Naive B cell (primary cell): ENCODE results near the gene MKLN1. TPM values are rescaled to one million over a fixed set of nuclear protein-coding genes. Genes with fewer than 3 reads are reported as not detected.

Experiments
- ATAC-seq, 2 donors: fragments of 150-1000 bp; cut with Tn5 transposase; 2 replicates each; pipeline ENCODE4 v1.10.0; 2021; ENCODE audit warnings: low read depth in 2 of 2, mild to moderate bottlenecking in 2 of 2, moderate library complexity in 2 of 2
- DNase-seq: peaks from one replicate; pipeline ENCODE4 v3.0.0; 2022
- H3K27ac Mint-ChIP-seq, 6 donors: one replicate each; pipeline ENCODE4 v1.8.0; 2020 to 2022; ENCODE audit warnings: mild to moderate bottlenecking in 6 of 6, mixed read lengths in 6 of 6, moderate library complexity in 5 of 6, inconsistent platforms in 2 of 6
- H3K27me3 Mint-ChIP-seq, 3 donors: one replicate each; pipeline ENCODE4 v1.8.0; 2021 to 2022; ENCODE audit warnings: mixed read lengths in 3 of 3, mild to moderate bottlenecking in 1 of 3
- H3K36me3 Mint-ChIP-seq, 2 donors: one replicate each; pipeline ENCODE4 v1.8.0; 2020 to 2022; ENCODE audit warnings: mixed read lengths in 2 of 2, inconsistent platforms in 1 of 2, mild to moderate bottlenecking in 1 of 2
- H3K4me1 Mint-ChIP-seq, 3 donors: one replicate each; pipeline ENCODE4 v1.8.0; 2020 to 2022; ENCODE audit warnings: mixed read lengths in 3 of 3, inconsistent platforms in 1 of 3, mild to moderate bottlenecking in 1 of 3, moderate library complexity in 1 of 3
- H3K4me3 Mint-ChIP-seq, 8 donors: one replicate each; pipeline ENCODE4 v1.8.0; 2020 to 2022; ENCODE audit warnings: mild to moderate bottlenecking in 8 of 8, mixed read lengths in 8 of 8, moderate library complexity in 8 of 8, inconsistent platforms in 2 of 8
- H3K9me3 Mint-ChIP-seq, 7 donors: one replicate each; pipeline ENCODE4 v1.8.0; 2020 to 2022; ENCODE audit warnings: mixed read lengths in 7 of 7, mild to moderate bottlenecking in 5 of 7, inconsistent platforms in 2 of 7, moderate library complexity in 1 of 7
- polyA plus RNA-seq, 6 donors: library from polyadenylated mRNA; unstranded; fragments of 300-500 nt; fragmentation: Illumina TruSeq; gene quantifications; one replicate each; pipeline ENCODE4 v1.2.3, GENCODE V29; 2021; ENCODE audit warnings: low read depth in 6 of 6

MKLN1 gene
- polyA plus RNA-seq, 6 donors from 2014 or later, result 19.6 to 39.8 (median 26.0) TPM

DNA sequence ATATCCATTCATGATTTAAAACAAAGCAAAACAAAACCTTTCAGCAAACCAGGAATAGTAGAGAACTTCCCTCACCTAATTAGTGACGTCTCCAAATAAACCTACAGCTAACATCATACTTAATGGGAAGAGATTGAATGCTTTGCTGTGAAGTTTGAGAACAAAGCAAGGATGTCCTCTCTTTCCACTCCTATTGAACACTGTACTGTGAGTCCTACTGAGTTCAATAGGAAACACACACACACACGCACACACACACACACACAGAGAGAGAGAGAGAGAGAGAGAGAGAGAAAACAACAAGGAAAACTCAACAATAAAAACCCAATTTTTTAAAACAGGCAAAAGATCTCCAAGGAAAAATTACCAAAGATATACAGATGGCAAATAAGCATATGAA lies 196.4 kb downstream of the MKLN1 start:
- H3K27ac Mint-ChIP-seq, result no peak overlapping the region
- no peak for ATAC-seq
- peaks cover 12 to 22% (median 15%) of the 10 kb centered on the region in 3 donors for H3K4me1 Mint-ChIP-seq
- no peak for DNase-seq
- H3K36me3 Mint-ChIP-seq, result no peaks in the 10 kb centered on the region
- no peak overlapping the region for H3K4me3 Mint-ChIP-seq
- H3K9me3 Mint-ChIP-seq, result no peaks in the 10 kb centered on the region
- peaks cover 0 to 9% (median 0%) of the 10 kb centered on the region in 3 donors for H3K27me3 Mint-ChIP-seq

DNA sequence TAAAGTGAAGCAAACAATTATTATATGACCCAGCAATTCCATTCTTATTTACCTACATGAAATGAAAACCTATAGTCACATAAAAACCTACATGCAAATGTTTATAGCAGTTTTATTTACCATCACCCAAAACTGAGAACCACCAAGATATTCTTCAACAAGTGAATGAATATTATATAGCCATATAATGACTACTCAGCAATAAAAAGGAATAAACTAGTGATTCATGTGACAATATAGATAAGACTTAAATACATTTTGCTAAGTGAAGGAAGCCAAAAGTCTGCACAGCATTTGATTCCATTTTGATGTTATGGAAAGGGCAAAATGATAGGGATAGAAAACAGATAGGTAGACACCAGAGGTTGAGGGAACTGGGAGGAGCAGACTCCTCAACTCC lies 197.0 kb downstream of the MKLN1 start:
- no peak overlapping the region for H3K27ac Mint-ChIP-seq
- no peak for DNase-seq
- H3K27me3 Mint-ChIP-seq, result peaks cover 0 to 10% (median 0%) of the 10 kb centered on the region in 3 donors
- H3K4me3 Mint-ChIP-seq, result no peak overlapping the region
- no peak for ATAC-seq
- H3K9me3 Mint-ChIP-seq, result no peaks in the 10 kb centered on the region
- H3K4me1 Mint-ChIP-seq, result peaks cover 12 to 22% (median 15%) of the 10 kb centered on the region in 3 donors
- H3K36me3 Mint-ChIP-seq, result no peaks in the 10 kb centered on the region

DNA sequence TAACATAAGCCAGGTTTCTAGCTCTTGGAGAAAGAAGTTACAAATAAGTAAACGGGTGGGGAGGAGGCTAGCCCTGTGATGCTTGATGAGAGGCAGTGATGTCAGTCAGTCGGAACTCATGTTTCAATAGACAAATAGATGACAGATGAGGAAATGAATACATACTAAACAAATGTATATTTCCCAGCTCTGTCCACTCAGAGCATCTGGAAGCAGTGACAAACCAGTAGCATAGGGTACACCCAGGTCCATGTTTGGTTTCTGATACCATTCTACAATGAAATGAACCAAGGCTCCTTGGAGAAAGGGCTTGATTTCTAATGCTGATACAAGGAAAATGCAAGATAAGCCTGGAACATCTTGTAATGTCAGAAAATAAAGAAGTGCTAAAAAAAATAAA lies 198.1 kb downstream of the MKLN1 start:
- no peak for DNase-seq
- Mint-ChIP-seq H3K36me3 (no peaks in the 10 kb centered on the region), H3K27me3 (peaks cover 0 to 10% (median 0%) of the 10 kb centered on the region in 3 donors), H3K4me1 (peaks cover 12 to 22% (median 15%) of the 10 kb centered on the region in 3 donors), H3K9me3 (no peaks in the 10 kb centered on the region), H3K27ac (peak overlapping the region in 1 of 6 donors; percentile 70), H3K4me3 (no peak overlapping the region)
- ATAC-seq, result no peak

DNA sequence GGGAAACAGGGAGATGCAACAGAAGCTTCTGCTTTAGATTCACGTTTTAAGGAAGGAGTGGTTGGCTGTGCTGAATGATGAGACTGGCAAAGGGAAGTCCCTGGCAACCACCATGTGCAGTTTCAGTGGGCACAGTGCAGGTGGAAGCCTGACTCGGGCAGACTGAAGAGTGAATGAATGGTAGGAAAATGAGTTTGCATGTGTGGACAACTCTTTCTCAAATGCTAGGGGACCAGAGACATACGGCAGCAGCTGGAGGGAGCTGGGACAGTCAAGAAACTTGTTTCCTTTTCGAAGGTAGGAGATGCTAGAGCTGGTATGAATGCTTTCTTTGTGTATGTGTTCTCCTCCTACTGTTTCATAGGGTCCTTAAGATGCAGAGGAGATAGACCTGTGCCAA lies 199.8 kb downstream of the MKLN1 start:
- Mint-ChIP-seq H3K4me1 (peaks cover 10 to 13% (median 11%) of the 10 kb centered on the region in 3 donors), H3K36me3 (no peaks in the 10 kb centered on the region), H3K27me3 (peaks cover 0 to 10% (median 0%) of the 10 kb centered on the region in 3 donors), H3K9me3 (no peaks in the 10 kb centered on the region), H3K27ac (no peak overlapping the region), H3K4me3 (no peak overlapping the region)
- DNase-seq, result no peak
- ATAC-seq, result peak; percentile 56 to 70

DNA sequence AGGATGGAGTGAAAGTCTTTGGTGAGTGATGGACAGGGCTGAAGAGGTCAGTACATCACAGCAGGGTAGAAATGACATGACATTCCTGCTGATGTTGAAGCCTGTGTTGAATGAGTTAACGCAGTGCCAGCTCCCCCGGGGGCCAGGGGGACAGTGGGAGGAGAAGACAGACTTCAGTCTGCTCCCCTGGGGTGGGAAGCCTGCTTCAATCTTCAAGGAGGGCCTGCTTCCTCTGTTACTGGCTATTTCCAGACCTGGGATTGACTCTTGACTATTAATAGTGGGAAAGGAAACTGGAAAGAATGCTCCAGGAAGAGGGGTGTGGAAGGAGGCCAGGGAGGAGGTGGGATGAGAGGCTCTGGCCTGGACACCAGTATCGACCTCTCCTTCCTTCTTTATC lies 201.5 kb downstream of the MKLN1 start:
- H3K36me3 Mint-ChIP-seq, result no peaks in the 10 kb centered on the region
- DNase-seq (no peak), ATAC-seq (no peak)
- no peak overlapping the region for H3K4me3 Mint-ChIP-seq
- H3K27ac Mint-ChIP-seq, result no peak overlapping the region
- peaks cover 0 to 10% (median 0%) of the 10 kb centered on the region in 3 donors for H3K27me3 Mint-ChIP-seq
- peaks cover 3 to 7% (median 6%) of the 10 kb centered on the region in 3 donors for H3K4me1 Mint-ChIP-seq
- no peaks in the 10 kb centered on the region for H3K9me3 Mint-ChIP-seq

DNA sequence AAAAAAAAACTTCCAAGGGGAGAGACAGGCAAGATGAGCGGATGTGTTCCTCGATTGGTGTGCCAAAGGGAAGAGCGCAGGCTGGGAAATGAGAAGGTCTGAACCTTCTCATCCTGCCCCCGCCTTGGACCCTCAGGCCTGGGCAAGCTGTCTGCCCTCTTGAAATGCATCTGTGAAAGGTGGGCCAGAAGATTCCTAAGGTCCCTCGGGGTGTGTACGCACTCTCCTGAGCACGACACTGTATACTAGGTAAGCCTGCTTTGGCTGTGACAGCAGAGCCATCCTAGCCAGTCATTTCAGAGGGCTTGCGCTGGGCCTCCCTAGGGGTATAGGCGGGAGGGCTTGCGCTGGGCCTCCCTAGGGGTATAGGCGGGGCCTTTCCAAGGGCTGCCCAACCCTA lies 201.9 kb downstream of the MKLN1 start:
- no peaks in the 10 kb centered on the region for H3K36me3 Mint-ChIP-seq
- H3K27ac Mint-ChIP-seq, result no peak overlapping the region
- no peak for DNase-seq
- no peak overlapping the region for H3K4me3 Mint-ChIP-seq
- peaks cover 3 to 7% (median 6%) of the 10 kb centered on the region in 3 donors for H3K4me1 Mint-ChIP-seq
- H3K27me3 Mint-ChIP-seq, result peaks cover 0 to 10% (median 0%) of the 10 kb centered on the region in 3 donors
- no peak for ATAC-seq
- H3K9me3 Mint-ChIP-seq, result no peaks in the 10 kb centered on the region

DNA sequence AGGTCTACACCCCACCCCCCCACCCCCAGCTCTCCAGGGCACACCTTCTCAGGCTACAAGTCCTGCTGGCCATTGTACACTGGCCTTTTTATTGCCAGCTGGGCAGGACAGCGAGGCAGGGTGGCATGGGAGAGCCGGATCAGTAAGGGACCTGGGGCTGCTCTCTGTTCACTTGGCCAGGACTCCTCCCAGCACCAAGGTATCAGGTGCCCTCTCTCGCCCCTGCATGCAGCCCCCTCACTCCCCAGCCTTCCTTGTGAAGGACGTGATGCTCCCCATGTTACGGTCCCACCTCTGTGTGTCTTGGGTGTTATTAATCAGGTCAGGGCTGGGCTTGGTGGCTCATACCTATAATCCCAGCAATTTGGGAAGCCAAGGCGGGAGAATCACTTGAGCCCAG lies 202.5 kb downstream of the MKLN1 start:
- H3K27ac Mint-ChIP-seq, result no peak overlapping the region
- no peak overlapping the region for H3K4me3 Mint-ChIP-seq
- no peaks in the 10 kb centered on the region for H3K9me3 Mint-ChIP-seq
- peaks cover 0 to 10% (median 0%) of the 10 kb centered on the region in 3 donors for H3K27me3 Mint-ChIP-seq
- H3K4me1 Mint-ChIP-seq, result peaks cover 3 to 7% (median 6%) of the 10 kb centered on the region in 3 donors
- H3K36me3 Mint-ChIP-seq, result no peaks in the 10 kb centered on the region
- no peak for DNase-seq
- ATAC-seq, result no peak

DNA sequence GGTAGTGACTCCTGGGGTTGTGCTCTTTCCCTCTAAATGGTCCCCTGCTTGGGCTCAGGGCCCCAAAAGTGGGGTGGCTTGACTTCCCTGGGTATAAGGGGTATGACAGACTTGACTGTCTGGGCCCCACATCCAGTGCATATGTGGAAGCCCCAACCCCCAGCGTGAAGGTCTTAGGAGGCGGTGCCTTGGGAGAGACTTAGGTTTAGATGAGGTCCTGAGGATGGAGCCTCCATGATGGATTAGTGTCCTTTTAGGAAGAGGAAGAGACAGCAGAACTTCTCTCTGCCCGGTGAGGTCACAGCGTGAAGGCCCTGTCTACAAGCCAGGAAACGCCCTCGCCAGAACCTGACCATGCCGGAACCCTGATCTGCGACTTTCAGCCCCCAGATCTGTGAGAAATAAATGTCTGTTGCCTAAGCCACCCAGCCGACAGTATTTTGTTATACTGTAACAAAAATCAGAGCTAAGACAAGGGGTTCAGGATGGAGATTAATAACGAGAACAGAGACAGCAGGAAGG lies 205.0 kb downstream of the MKLN1 start:
- Mint-ChIP-seq H3K4me1 (peaks cover 0 to under 1% (median 0%) of the 10 kb centered on the region in 3 donors), H3K9me3 (no peaks in the 10 kb centered on the region), H3K27me3 (peaks cover 0 to 10% (median 0%) of the 10 kb centered on the region in 3 donors), H3K4me3 (no peak overlapping the region), H3K27ac (no peak overlapping the region), H3K36me3 (no peaks in the 10 kb centered on the region)
- ATAC-seq (no peak), DNase-seq (no peak)

DNA sequence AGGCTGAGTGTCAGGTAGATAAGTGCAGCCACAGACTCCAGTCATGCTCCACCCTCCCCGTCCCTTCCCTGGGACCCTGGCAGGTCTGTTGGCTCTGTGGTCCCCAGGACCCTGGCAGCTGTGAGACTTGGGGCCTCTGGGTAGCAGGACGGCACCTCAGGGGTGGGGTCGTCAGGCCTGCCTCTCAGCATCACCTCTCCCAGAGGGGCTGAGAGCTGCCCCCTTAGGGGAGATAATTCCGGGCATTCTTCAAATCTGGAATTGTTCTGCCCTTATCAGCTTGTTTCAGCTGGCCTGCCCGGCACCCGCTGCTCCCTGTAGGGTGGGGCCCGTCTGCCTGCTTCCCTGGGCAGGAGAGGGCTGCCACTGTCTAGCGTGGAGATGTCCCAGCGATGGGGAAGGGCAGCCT lies 205.5 kb downstream of the MKLN1 start:
- Mint-ChIP-seq H3K9me3 (no peaks in the 10 kb centered on the region), H3K27me3 (peaks cover 0 to 10% (median 0%) of the 10 kb centered on the region in 3 donors)
- no peak for ATAC-seq

DNA sequence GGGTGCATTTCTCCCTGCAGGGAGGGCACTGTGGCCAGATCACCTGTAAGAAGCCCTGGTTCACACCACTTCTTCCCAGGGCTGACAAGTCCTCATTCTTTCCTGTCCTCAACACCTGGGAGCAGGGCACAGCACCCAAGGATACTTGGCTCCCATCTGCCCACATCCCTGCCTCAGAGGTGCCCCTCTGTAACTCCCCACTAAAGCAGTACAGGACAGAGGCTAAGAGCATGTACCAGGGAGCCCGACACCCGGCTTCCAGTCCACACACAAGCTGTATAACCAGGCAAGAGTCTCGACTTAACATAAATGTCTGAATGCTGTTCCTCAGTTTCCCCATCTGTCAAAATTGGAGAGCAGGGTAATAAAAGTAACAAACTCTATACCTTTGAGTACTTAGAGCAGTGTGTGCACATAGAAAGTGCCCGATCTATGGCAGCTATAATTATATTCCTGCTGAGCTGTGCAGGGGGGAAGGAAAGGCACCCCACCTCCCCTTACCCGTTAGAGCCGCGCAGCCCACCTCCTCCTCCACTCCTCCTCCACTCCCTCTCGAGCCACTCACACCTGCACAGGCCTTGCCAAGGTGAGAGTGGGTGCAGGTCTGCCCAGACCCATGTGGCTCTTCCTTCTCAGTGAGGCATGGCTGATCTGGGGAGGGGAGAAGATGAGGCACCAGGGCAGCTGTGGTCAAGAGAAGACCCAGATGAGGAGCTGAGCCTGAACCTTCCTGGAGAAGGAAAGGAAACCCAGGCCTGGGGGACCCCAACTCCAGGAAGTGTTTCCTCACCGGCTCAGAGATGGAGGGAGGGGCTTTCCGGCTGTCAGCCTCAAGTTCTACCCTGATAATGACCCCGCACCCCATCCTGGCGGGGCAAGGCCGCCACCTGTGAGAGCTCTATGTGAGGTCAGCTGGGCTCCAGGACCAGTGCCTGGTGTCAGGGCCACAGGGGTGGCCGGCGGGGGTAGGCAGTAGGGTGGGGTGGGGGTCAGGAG lies 206.2 kb downstream of the MKLN1 start:
- Mint-ChIP-seq H3K27ac (no peak overlapping the region), H3K36me3 (no peaks in the 10 kb centered on the region)
- no peak for DNase-seq

More for the DNA sequence above, 205.5 kb downstream of the MKLN1 start:
- DNase-seq, result no peak
- H3K36me3 Mint-ChIP-seq, result no peaks in the 10 kb centered on the region
- no peaks in the 10 kb centered on the region for H3K4me1 Mint-ChIP-seq
- no peak overlapping the region for H3K4me3 Mint-ChIP-seq
- no peak overlapping the region for H3K27ac Mint-ChIP-seq

DNA sequence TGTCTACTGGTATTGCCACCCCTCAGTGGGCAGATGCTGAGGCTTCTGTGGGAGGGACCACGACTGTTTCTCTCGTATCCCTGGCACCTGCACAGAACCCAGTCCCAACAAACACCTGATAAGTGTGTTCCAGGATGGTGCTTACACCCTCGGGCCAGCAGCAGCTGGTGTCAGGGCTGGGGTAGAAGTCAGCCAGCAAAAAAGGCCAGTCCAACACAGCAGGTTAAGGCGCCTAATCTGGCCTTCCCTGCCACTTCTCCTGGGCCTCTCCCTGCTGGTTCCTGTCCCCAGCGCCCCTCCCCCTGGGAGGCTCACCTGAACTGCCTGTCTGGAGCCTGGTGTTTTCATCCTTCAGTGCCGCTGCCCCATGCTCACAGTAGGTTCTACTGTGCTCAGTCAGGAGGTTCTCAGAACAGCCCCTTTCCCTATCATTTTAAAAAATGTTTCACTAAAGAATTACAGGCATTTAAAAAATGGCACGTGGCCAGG lies 208.7 kb downstream of the MKLN1 start:
- Mint-ChIP-seq H3K4me1 (no peaks in the 10 kb centered on the region), H3K27me3 (no peaks in the 10 kb centered on the region), H3K27ac (no peak overlapping the region), H3K4me3 (no peak overlapping the region), H3K36me3 (no peaks in the 10 kb centered on the region), H3K9me3 (no peaks in the 10 kb centered on the region)
- DNase-seq (no peak), ATAC-seq (no peak)

More for the DNA sequence above, 206.2 kb downstream of the MKLN1 start:
- Mint-ChIP-seq H3K27me3 (peaks cover 0 to 4% (median 0%) of the 10 kb centered on the region in 3 donors), H3K9me3 (no peaks in the 10 kb centered on the region), H3K4me1 (no peaks in the 10 kb centered on the region), H3K4me3 (no peak overlapping the region)
- ATAC-seq, result no peak

DNA sequence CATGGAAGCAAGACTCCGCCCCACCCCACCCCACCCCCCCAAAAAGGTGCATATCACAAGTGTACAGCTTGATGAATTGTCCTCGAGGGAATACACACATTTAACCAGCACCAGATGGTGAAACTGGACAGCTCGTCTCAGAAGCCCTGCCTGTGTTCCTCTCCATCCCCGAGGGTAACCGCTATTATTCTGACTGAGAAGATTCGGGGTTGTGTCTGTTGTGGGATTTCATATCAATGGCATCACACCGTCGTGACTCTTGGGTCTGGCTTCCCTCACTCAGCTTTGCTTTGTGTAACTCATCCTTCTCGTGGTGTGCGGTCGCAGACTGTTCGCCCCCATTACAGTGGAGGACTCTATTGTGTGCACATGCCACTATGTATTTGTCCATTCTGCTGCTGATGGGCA lies 209.9 kb downstream of the MKLN1 start:
- Mint-ChIP-seq H3K27ac (no peak overlapping the region), H3K4me1 (no peaks in the 10 kb centered on the region)
- ATAC-seq, result no peak

DNA sequence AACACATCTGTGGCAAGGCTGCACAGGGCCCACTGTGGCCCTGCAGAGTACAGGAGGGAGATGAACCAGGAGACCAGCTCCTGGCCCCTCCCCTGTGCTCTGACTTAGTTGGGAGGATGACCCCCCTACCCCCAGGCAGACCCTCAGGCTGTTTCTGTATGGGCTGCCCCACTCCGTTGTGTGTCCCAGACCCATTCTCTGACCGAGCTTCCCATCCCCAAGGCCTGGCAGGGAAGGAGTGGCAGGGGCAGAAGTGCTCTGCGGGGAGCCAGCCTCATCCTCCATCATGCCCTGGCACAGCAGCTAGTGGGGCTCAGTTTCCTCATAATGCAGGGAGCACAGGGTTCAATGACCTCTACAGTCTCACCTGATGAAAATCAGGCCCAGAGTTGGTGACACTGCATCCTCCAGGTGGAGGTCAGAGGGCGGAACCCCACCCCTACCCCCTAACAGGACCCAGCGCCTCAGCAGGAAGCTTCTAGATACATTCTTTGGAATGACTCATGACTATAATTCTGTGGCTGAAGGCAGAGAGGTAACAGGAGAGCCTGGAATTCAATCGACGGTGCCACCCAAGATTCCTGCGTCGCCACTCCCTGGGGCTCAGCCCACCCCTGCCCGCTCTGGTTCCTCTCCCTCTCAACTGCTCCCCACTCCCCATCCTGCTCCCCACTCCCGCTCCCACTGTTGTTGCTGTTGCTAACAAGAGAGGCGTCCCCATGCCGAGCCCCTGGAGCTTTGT lies 210.6 kb downstream of the MKLN1 start:
- H3K9me3 Mint-ChIP-seq, result no peaks in the 10 kb centered on the region
- H3K4me1 Mint-ChIP-seq, result no peaks in the 10 kb centered on the region
- ATAC-seq (no peak), DNase-seq (no peak)
- no peaks in the 10 kb centered on the region for H3K27me3 Mint-ChIP-seq
- H3K36me3 Mint-ChIP-seq, result no peaks in the 10 kb centered on the region
- H3K27ac Mint-ChIP-seq, result no peak overlapping the region
- no peak overlapping the region for H3K4me3 Mint-ChIP-seq

More for the DNA sequence above, 209.9 kb downstream of the MKLN1 start:
- Mint-ChIP-seq H3K36me3 (no peaks in the 10 kb centered on the region), H3K27me3 (no peaks in the 10 kb centered on the region), H3K9me3 (no peaks in the 10 kb centered on the region), H3K4me3 (no peak overlapping the region)
- no peak for DNase-seq
